Stimulated activated CD8-positive, alpha-beta memory T cell treated with anti-CD3 and anti-CD28 coated beads, Interleukin-12 subunit alpha, Interleukin-12 subunit beta, amount 100 ng/mL, for 24 hours (primary cell): ENCODE data around the gene SMAD1.

ENCODE experiments used
- DNase-seq: peaks from one replicate; pipeline ENCODE4 v3.0.0-alpha.2; 2020; ENCODE audit errors: extremely low read depth

SMAD1 gene

DNA sequence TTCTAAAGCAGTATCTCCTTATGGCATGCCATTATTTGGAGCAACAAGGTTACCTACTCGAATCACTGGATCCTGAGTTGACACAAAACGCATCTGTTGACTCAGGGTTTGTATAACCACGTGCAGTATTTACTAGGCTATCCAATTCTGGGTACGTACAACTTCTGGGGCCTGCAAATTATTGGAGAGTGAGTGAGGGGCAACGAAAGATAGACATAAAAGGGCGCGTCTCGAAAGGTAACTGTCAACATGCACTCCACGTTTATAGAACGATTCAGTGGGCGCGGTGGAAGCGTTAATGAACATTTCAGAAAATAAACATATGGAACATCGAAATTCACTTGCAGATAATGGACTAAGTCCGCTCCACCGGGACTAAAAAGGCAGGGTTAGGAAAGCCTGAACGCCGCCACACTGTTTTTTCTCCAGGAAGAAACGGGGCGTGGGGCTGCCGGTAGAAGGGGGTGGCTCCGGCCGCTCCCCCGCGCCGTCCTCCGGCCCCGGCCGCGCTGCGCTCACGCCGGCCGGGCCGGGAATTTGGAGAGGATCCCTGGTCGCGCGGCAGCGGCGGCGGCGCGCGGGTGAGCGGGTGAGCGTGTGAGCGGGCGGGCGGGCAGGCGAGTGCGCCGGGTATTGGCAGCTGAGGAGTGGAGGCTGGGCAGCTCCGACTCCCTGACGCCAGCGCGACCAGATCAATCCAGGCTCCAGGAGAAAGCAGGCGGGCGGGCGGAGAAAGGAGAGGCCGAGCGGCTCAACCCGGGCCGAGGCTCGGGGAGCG is at the start of gene SMAD1:
Gene SMAD1 (plus strand): TSS at position 690 of the 778 bp plus-strand sequence. CDS start 32,761 bp downstream, outside the sequence.
- DNase-seq: no peak

DNA sequence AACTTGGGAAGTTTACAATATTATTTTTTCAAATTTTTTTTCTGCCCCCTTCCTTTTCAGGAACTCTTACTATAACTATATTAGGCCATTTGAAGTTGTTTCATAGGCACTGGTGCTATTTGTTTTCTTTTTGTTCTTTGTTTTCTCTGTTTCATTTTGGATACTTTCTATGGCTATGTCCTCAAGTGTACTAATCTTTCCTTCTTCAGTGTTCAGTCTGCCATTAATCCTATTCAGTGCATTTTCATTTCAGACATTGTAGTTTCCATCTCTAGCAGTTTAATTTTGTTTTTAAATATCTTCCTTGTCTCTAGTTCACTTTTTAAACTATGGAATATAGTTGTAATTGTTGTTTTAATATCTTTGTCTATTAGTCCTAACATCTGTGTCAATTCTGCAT is 48.0 kb upstream of the SMAD1 start:
- DNase-seq: no peak

- no peak for DNase-seq
These were observed 46.0 kb upstream of the SMAD1 start for GRCh38 chr4:145435646-145436045.

DNA sequence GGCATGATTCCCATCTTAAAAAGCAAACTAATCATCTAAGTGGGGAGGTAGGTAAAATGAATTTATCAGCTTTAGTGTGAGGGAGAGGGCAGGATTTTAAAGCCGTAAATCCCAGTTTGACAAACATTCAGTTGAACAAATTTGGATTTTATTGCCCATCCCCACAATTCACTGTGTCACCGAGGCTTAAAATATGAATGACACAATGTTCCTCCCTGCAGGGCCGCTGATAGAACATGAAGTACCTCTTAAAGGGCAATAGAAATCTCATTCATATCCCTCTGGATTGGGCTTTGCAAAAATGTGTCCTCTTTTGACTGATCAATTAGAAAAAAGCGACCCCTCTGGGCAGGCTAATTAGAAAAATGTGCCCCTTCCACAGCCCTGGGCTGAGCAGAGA is 45.5 kb upstream of the SMAD1 start:
- DNase-seq: no peak

- no peak for DNase-seq
These were observed 44.9 kb upstream of the SMAD1 start for GRCh38 chr4:145436796-145437195.

DNA sequence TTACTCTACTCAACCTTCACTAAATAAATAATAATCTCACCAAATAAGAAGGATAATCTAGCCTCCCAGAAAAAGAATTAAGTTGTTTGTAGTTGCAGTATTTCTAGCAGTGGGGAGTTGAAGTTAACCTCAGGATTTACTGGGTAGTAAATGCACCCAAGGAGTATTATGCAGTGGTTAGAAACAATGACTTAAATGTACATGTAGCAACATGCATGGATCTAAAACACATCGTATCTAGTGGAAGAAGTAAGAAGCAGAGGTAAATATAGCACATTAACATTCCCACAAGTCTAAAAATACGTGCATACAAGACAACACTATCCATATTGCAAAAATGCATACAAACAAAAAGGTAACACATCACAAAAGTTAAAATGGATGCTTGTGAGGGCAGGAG is 44.2 kb upstream of the SMAD1 start:
- no peak for DNase-seq

GRCh38 chr4:145438298-145438697 is 43.4 kb upstream of the SMAD1 start:
- no peak for DNase-seq

GRCh38 chr4:145440292-145441007 is 41.2 kb upstream of the SMAD1 start:
- DNase-seq: no peak

GRCh38 chr4:145446184-145446583 is 35.5 kb upstream of the SMAD1 start:
- DNase-seq: no peak

DNA sequence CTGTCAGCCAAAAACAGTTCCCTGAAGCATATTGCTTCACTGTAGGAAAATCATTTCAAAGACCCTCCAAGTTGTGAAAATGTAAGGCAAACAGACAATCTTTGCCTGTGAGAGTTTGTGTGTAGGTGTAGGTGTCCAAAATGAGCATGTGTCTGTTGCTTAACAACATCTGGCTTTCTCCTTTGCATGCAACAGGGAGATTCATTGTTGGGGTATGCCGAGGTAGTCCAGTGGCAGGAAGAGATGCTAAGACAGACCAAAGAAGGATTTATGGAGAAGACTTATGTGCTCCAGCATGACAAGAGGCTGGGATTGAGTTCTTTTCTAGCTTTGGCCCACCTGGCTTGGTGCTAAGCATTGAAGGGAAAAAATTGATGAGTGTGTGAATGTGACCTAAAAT is 29.8 kb upstream of the SMAD1 start:
- DNase-seq: no peak

- no peak for DNase-seq
These were observed 29.0 kb upstream of the SMAD1 start for GRCh38 chr4:145452447-145453162.

DNA sequence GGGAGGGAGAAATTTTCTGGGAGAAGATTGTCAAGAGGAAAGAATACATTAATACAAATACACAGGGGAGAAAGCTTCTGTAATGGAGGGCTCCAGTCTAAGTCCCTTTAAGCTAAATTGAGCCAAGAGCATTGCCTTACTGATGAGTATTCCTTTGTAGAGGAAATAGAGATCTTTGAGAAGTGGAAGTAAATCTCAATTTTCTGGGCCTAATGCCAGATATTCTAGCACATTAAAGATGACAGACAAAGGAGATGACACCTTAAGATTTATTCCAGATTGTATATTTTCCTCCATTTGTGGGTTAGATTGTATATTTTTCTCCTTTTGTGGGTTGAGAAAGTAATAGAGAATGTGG is 28.5 kb upstream of the SMAD1 start:
- no peak for DNase-seq

- no peak for DNase-seq
These were observed 8.4 kb upstream of the SMAD1 start for GRCh38 chr4:145473203-145473602.

DNA sequence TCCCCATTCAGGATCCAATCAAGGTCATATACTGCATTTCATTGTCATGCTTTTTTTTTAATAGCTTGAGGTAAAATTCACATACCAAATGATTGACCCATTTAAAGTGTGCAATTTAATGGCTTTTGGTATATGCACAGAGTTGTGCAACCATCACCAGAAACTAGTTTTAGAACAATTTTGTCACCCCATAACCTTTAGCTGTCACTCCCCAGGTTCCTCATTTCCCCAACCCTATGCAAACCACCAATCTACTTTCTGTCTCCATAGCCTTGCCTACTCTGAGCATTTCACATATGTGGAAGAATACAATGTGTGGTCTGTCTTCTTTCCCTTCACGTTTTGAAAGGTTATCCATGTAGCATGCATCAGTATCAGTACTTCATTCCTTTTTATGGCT is 1.4 kb upstream of the SMAD1 start:
- no peak for DNase-seq

- no peak for DNase-seq
These were observed 222 bp downstream of the SMAD1 start for GRCh38 chr4:145481942-145482208.

DNA sequence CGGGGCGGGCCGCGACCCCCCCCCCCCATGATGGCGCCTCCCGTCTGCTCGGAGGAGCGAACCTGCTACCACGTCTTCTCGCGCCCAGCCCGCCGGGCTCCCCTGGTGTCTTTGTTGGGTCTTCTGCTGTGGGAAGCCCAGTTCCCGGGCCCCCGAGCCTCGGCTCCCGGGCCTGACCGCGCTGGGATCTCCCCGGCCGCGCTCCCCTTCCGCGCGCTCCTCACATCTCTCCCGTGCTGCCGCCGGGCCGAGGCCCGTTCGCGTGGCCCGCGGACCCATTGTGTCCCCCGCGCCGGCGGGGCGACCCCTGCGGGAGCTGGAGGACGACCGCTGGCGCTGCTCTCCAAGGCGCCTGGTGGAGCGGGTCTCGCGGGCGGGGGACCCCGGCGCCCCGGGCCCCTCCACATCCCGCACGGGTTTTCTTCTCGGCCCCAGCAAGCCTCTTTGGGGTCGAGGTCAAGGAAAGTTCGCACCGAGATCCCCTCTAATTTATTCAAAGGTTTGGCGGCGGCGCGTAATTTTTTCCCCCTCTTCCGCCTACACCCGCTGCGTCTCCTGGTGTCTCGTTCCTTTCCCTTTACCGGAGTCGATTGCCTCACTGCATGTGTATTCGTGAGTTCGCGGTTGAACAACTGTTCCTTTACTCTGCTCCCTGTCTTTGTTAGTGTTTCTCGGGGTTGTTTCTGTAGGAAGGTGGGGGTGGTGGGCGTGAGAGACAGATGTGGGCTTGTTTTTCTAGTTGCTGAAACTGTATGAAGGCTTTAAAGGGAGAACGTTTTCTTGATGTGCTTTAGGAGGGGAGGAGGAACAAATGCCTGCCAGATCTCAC is 770 bp downstream of the SMAD1 start:
- DNase-seq: peak; percentile 55

- no peak for DNase-seq
These were observed 1.9 kb downstream of the SMAD1 start for GRCh38 chr4:145483514-145483913.

DNA sequence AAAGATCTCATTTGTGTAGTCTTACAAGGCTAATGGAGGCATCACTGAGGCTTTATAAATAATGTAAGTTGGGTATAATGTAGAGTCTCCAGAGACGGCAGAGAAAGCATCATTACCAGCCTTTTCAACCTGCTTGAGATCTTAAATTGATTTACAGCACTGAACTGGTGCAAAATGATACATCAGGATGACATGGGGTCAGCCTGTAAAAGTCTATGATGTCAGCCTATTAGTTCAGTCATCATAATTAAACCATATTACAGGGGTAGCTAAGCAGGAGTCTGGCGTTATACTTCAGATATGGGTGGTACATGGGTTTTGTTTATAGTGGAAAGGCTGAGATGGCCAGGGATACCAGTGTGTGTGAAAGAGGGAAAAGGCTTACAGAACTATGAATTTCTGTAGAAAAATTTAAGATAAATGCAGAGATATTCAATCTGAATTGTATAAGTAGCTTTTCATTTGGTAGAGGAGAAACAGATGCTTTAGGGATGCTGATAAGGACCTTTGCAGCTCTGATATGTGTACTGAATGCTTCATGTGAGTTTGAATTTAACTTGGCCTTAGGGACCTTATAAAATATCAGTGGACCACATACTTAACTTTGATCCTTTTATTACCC is 2.7 kb downstream of the SMAD1 start:
- DNase-seq: no peak

DNA sequence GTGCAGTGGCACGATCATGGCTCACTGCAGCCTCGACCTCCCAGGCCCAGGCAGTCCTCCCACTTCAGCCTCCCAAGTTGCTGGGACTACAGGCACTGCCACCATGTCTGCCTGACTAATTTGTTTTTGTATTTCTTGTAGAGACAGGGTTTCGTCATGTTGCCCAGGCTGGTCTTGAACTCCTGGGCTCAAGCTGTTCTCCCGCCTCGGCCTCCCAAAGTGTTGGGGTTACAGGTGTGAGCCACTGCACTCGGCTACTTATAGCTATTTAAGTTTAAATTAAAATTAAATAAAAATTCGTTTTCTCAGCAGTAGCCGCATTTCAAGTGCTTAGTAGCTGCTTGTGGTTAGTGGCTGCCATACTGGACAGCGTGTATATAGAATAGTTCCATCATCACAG is 3.5 kb downstream of the SMAD1 start:
- no peak for DNase-seq

DNA sequence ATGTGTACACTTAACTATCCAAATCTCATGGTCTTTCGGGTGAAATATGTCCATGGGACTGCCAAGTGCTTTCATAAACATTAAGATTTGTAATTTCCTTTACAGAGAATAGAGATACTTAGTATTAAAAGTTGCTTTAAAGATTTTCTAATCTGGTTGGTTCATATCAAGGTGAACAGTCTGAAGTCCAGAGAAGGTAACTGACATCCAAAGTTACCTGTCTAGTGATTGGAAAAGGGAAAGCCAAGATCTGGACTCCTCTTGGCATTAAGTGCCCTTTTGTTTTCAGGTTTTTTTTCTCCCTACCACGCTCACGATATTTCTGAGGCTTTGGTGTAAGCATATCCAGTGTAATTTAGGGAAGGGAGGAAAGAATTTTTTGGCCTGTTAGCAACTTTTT is 5.0 kb downstream of the SMAD1 start:
- no peak for DNase-seq

- no peak for DNase-seq
These were observed 6.0 kb downstream of the SMAD1 start for GRCh38 chr4:145487631-145488030.

DNA sequence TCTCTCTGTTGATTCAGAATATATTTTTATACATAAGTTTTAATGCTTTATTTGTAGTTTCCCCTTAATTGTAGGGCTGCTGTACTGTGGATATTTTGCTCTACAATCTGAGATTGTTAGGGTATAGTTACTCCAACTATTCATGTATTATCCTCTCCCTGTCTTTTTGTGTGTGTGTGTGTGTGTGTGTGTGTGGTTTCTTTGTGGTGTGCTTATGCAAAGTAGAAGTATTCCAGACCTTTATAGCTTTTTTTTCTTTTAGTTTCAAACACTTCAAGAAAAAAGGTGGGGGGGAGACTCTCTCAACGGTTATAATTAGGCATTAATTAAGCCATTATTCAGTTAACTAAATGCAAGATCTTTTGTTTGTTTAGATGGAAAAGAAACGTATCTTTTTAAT is 6.7 kb downstream of the SMAD1 start:
- no peak for DNase-seq
